Stomach (tissue), 9 donors: ENCODE data around the gene C4BPA. TPM values are rescaled to one million over a fixed set of nuclear protein-coding genes. Genes with fewer than 3 reads are reported as not detected.
A peak's percentile ranks its signal among the peaks of the same experiment; 100 is the strongest.

Experiments
- DNase-seq, 2 donors: peaks; one replicate each; pipeline versions ENCODE4 v3.0.0 to v3.0.0-alpha.2; 2013 to 2019
- H3K27ac ChIP-seq, 5 donors: fragments of 200-600 bp in 4 of 5; sonication (generic) in 4 of 5; one replicate each; pipeline ENCODE4 v1.5.1; 2013 to 2019; ENCODE audit warnings: mild to moderate bottlenecking in 1 of 5, moderate library complexity in 1 of 5
- H3K27me3 ChIP-seq, 3 donors: fragments of 200-600 bp; sonication (generic); one replicate each; pipeline ENCODE4 v1.5.1; 2017 to 2019; ENCODE audit warnings: mixed run types in 1 of 3
- H3K36me3 ChIP-seq, 4 donors: fragments of 200-600 bp; sonication (generic); 1 replicate in 3 of 4; 2 replicates in 1 of 4; pipeline ENCODE4 v1.5.1; 2016 to 2019
- H3K4me1 ChIP-seq, 4 donors: fragments of 200-600 bp; sonication (generic); one replicate each; pipeline ENCODE4 v1.5.1; 2016 to 2019
- H3K4me3 ChIP-seq, 4 donors: fragments of 200-600 bp; sonication (generic) in 3 of 4; one replicate each; pipeline ENCODE4 v1.5.1; 2016 to 2019; ENCODE audit warnings: mild to moderate bottlenecking in 1 of 4
- H3K9me3 ChIP-seq, 4 donors: fragments of 200-600 bp; sonication (generic); one replicate each; pipeline ENCODE4 v1.5.1; 2016 to 2019
- CTCF ChIP-seq, 7 experiments: fragments of 450-650 bp in 4 of 7; fragments of 200-600 bp in 3 of 7; sonication (generic) in 3 of 7; IDR thresholded peaks; one replicate each; pipeline ENCODE4 v1.5.1; 2016 to 2019; ENCODE audit warnings: antibody characterized with exemption in 7 of 7, control low read depth in 2 of 7, mild to moderate bottlenecking in 1 of 7
- EP300 ChIP-seq: sonication (generic); formaldehyde crosslinking; IDR thresholded peaks from one replicate; pipeline ENCODE4 v1.6.1; 2017; ENCODE audit warnings: antibody characterized with exemption
- POLR2A ChIP-seq, 4 donors: fragments of 450-650 bp; IDR thresholded peaks; one replicate each; pipeline ENCODE4 v1.6.1; 2016; ENCODE audit warnings: antibody characterized with exemption in 4 of 4, control low read depth in 2 of 4, mild to moderate bottlenecking in 1 of 4, moderate library complexity in 1 of 4
- POLR2AphosphoS5 ChIP-seq, 3 donors: sonication (generic); formaldehyde crosslinking; IDR thresholded peaks; one replicate each; pipeline ENCODE4 v1.6.1; 2016; ENCODE audit warnings: antibody characterized with exemption in 3 of 3
- WGBS, 5 donors: extraction: QIAGEN DNeasy Blood & Tissue Kit in 3 of 5; methylation state at CpG; one replicate each; pipeline versions ENCODE4 v1.1.5 to v1.1.7; 2013 to 2018; 5-methylcytosine and 5-hydroxymethylcytosine counted together
- intact Hi-C: fragments of 100-400 bp; cut with DNase I; formaldehyde crosslinking; loops from one replicate; pipeline ENCODE4 v1.15.1; 2023; ENCODE audit warnings: low total_unique reads
- polyA plus RNA-seq, 3 donors: library from polyadenylated mRNA; stranded (reverse); fragments of 200-250 nt; gene quantifications; one replicate each; pipeline ENCODE4 v1.2.3, GENCODE V29; 2013
- total RNA-seq, 5 donors: library from RNA; depleted of rRNA; stranded (reverse); fragments of >200 nt; gene quantifications; one replicate each; pipeline versions ENCODE4 v1.1.0 to v1.2.3, GENCODE V29; 2014 to 2016
- donor health status: healthy with polysubstance abuse.
- donor health status: Bipolar disorder and iron deficiency.
- donor health status: healthy.

C4BPA gene
- total and polyA plus RNA-seq, 8 donors, result 1.2 to 24.6 (median 2.5) TPM; not detected in 5

- Histone ChIP-seq H3K27me3 (no peaks in the 10 kb centered on the region), H3K36me3 (no peaks in the 10 kb centered on the region), H3K4me1 (peaks cover 7 to 36% (median 16%) of the 10 kb centered on the region in 4 donors), H3K27ac (peak overlapping the region in 4 of 5 donors; percentile 69 to 88 (median 79)), H3K9me3 (no peaks in the 10 kb centered on the region), H3K4me3 (no peak overlapping the region)
- intact Hi-C loops, result no loop called here
- DNase-seq, result no peak
- WGBS, 5 donors, result 58 to 74% (median 64%) methylated on average over 2 of the region's 2 CpGs
- TF ChIP-seq POLR2A (IDR thresholded peaks at IDR 0.05) (no peak), POLR2AphosphoS5 (IDR thresholded peaks at IDR 0.05) (no peak), EP300 (no peak), CTCF (IDR thresholded peaks at IDR 0.05) (no peak)
Measured at GRCh38 chr1:207088161-207088560, 15.9 kb upstream of the C4BPA start.

- intact Hi-C loops, result no loop called here
- WGBS, 5 donors, result 33 to 58% (median 41%) methylated on average over 9 of the region's 9 CpGs
- H3K27ac ChIP-seq, result peak within 1 kb of the TSS; percentile 69 to 88 (median 77)
- H3K36me3 ChIP-seq, result no peaks in the 10 kb centered on the region
- no peaks in the 10 kb centered on the region for H3K27me3 ChIP-seq
- peaks cover 7 to 36% (median 16%) of the 10 kb centered on the region in 4 donors for H3K4me1 ChIP-seq
- H3K9me3 ChIP-seq, result no peaks in the 10 kb centered on the region
- peak in 2 of 3 donors; percentile 41 to 53 for TF ChIP-seq POLR2AphosphoS5 (IDR thresholded peaks at IDR 0.05)
- no peak for TF ChIP-seq POLR2A (IDR thresholded peaks at IDR 0.05)
- DNase-seq, result peak; percentile 59 to 71
- H3K4me3 ChIP-seq, result peak within 1 kb of the TSS; percentile 1 to 34 (median 14)
Measured at GRCh38 chr1:207088701-207089626, 15.1 kb upstream of the C4BPA start, which contains the start of gene C4BPB. Gene C4BPB, plus strand, starts transcription at chr1:207088860. Its CDS starts 672 bp downstream, at chr1:207089532.

GRCh38 chr1:207089627-207090355, 14.2 kb upstream of the C4BPA start:
- Histone ChIP-seq H3K9me3 (no peaks in the 10 kb centered on the region), H3K36me3 (no peaks in the 10 kb centered on the region), H3K27ac (peak overlapping the region; percentile 69 to 88 (median 83)), H3K27me3 (no peaks in the 10 kb centered on the region), H3K4me1 (peaks cover 7 to 30% (median 14%) of the 10 kb centered on the region in 4 donors), H3K4me3 (peak overlapping the region; percentile 1 to 34 (median 14))
- no peak for DNase-seq
- no peak for TF ChIP-seq POLR2A (IDR thresholded peaks at IDR 0.05)
- no peak for TF ChIP-seq EP300
- TF ChIP-seq POLR2AphosphoS5 (IDR thresholded peaks at IDR 0.05), result no peak
- no peak for TF ChIP-seq CTCF (IDR thresholded peaks at IDR 0.05)
- WGBS, 5 donors, result 78 to 83% (median 80%) methylated on average over 17 of the region's 17 CpGs
- intact Hi-C loops, result no loop called here

- WGBS, 5 donors, result 74 to 89% (median 79%) methylated on average over 4 of the region's 4 CpGs
Measured at GRCh38 chr1:207091200-207091908, 12.7 kb upstream of the C4BPA start.

More at GRCh38 chr1:207091200-207091908, 12.7 kb upstream of the C4BPA start:
- intact Hi-C loops, result no loop called here
- DNase-seq, result no peak
- H3K4me3 ChIP-seq, result no peak overlapping the region
- peaks cover 7 to 21% (median 13%) of the 10 kb centered on the region in 4 donors for H3K4me1 ChIP-seq
- TF ChIP-seq CTCF (IDR thresholded peaks at IDR 0.05), result no peak
- H3K36me3 ChIP-seq, result peaks cover 0 to 4% (median 0%) of the 10 kb centered on the region in 4 donors
- no peaks in the 10 kb centered on the region for H3K9me3 ChIP-seq
- no peak overlapping the region for H3K27ac ChIP-seq
- H3K27me3 ChIP-seq, result no peaks in the 10 kb centered on the region
